ENCODE data around the gene ABLIM2.

DNA sequence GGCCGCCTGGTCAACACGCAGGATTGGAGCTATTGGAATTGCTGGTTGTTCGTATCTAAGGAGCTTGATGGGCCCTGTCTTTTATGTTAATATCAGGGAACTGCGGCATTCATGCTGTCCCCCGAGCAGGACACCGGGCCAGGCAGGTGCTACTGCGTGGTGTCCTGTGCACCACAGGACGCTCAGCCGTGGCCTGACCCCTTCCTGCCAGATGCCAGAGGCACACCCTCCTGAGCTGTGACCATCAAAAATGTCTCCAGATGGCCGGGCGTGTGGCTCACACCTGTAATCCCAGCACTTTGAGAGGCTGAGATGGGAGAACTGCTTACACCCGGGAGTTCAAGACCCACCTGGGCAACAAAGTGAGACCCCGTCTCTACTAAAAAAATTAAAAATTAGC lies 32.1 kb downstream of the ABLIM2 start:
- TF ChIP-seq, protein P1, sequence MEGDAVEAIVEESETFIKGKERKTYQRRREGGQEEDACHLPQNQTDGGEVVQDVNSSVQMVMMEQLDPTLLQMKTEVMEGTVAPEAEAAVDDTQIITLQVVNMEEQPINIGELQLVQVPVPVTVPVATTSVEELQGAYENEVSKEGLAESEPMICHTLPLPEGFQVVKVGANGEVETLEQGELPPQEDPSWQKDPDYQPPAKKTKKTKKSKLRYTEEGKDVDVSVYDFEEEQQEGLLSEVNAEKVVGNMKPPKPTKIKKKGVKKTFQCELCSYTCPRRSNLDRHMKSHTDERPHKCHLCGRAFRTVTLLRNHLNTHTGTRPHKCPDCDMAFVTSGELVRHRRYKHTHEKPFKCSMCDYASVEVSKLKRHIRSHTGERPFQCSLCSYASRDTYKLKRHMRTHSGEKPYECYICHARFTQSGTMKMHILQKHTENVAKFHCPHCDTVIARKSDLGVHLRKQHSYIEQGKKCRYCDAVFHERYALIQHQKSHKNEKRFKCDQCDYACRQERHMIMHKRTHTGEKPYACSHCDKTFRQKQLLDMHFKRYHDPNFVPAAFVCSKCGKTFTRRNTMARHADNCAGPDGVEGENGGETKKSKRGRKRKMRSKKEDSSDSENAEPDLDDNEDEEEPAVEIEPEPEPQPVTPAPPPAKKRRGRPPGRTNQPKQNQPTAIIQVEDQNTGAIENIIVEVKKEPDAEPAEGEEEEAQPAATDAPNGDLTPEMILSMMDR (IDR thresholded peaks at IDR 0.05), result no peak
- TF ChIP-seq EZH2 (IDR thresholded peaks at IDR 0.05; ENCODE audit: borderline replicate concordance, insufficient read depth, low read depth, low read length, poor library complexity, severe bottlenecking), result no peak
